ENCODE measurements around the gene TEX29. TPM values are rescaled to one million over a fixed set of nuclear protein-coding genes. Genes with fewer than 3 reads are reported as not detected.

Gene TEX29
- polyA plus RNA-seq, 1 of the 3 experiments (the other 2 are of a cell fraction), result 0.18 TPM

DNA sequence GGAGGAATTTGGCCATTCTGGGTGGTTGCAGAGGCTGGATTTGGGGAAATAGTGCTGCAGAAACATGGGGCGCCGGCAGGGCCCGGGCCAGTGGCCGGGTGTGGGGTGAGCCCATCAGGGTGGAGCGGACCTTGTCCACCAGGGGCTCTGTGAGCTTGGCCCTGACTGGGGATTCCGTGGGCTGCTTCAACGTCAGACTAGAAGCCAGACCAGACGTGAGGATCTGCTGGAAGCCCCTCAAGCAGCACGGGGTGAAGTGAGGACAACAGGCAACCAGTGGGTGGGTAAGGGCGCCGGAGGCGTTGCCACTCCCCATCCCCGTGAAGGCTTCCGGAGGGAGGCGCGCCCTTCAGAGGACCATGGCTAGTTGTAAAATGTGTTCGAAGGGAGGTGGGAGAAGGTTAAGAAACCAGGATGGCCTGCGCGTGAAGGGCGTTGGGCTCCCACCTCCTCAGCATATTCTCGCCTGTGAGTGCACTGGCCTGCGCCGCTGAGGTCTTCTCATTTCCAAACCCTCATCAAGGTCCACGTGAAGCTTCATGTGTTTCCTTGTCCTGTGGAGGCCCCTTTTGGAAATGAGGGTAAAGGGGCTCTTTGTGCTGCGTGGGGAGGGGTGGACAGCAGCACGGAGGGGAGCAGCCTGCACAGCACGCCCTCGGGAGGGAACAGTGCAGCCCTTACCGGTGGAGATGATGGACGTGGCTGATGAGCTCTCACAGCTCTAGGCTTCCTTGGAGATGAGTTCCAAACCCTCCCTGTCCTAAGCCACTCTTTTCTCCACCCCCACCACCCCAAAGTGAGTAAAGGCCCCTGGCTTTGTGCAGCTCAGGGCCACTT is 8.3 kb downstream of the TEX29 start:
- POLR2A ChIA-PET, result no interaction called here
- Histone ChIP-seq H3K9ac (no peak overlapping the region), H2AFZ (ENCODE audit: low read depth) (no peak overlapping the region), H4K20me1 (ENCODE audit: insufficient read depth) (no peaks in the 10 kb centered on the region), H3K79me2 (ENCODE audit: insufficient read depth) (no peaks in the 10 kb centered on the region), H3K9me3 (no peaks in the 10 kb centered on the region), H3K36me3 (replicated peaks in 1 of 2; ENCODE audit: control insufficient read depth in 1 of 2, insufficient read depth in 2 of 2, low read length in 1 of 2) (no peaks in the 10 kb centered on the region), H3K4me2 (no peak overlapping the region), H3K4me3 (ENCODE audit: low read depth in 2 of 2, low read length in 1 of 2) (no peak overlapping the region), H3F3A (replicated peaks; ENCODE audit: insufficient read depth) (no peaks in the 10 kb centered on the region), H3K4me1 (ENCODE audit: control insufficient read depth in 1 of 2, insufficient read depth in 2 of 2, low read depth in 1 of 2, low read length in 1 of 2) (peaks cover 0 to 23% of the 10 kb centered on the region in 2 experiments; a peak in 1 of 4 replicates), H3K27me3 (ENCODE audit: insufficient read depth) (peaks cover 65% of the 10 kb centered on the region), H3K27ac (ENCODE audit: low read depth in 2 of 2, low read length in 1 of 2) (no peak overlapping the region), H3K9me2 (no peaks in the 10 kb centered on the region)
- CTCF ChIA-PET, result interaction anchor here (1.0 to 1.3 kb wide), 2 partner anchors 28 to 261 kb away, joined by 3 read pairs; no protein-coding TSS in a partner anchor
- no peak for DNase-seq
- WGBS (ENCODE audit: low lambda C conversion rate), result 66% methylated on average over 22 of the region's 30 CpGs
- no peak for TF ChIP-seq TCF12 (IDR thresholded peaks at IDR 0.05)
- TF ChIP-seq, protein P1, sequence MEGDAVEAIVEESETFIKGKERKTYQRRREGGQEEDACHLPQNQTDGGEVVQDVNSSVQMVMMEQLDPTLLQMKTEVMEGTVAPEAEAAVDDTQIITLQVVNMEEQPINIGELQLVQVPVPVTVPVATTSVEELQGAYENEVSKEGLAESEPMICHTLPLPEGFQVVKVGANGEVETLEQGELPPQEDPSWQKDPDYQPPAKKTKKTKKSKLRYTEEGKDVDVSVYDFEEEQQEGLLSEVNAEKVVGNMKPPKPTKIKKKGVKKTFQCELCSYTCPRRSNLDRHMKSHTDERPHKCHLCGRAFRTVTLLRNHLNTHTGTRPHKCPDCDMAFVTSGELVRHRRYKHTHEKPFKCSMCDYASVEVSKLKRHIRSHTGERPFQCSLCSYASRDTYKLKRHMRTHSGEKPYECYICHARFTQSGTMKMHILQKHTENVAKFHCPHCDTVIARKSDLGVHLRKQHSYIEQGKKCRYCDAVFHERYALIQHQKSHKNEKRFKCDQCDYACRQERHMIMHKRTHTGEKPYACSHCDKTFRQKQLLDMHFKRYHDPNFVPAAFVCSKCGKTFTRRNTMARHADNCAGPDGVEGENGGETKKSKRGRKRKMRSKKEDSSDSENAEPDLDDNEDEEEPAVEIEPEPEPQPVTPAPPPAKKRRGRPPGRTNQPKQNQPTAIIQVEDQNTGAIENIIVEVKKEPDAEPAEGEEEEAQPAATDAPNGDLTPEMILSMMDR (IDR thresholded peaks at IDR 0.05), result no peak
- no peak for TF ChIP-seq EP300 (IDR thresholded peaks at IDR 0.05; ENCODE audit: borderline replicate concordance in 1 of 2, low read depth in 1 of 2, low read length in 1 of 2)
- TF ChIP-seq RCOR1 (IDR thresholded peaks at IDR 0.05; ENCODE audit: low read length), result no peak
- TF ChIP-seq NFIC (IDR thresholded peaks at IDR 0.05; ENCODE audit: borderline replicate concordance), result no peak
- TF ChIP-seq, protein P2, sequence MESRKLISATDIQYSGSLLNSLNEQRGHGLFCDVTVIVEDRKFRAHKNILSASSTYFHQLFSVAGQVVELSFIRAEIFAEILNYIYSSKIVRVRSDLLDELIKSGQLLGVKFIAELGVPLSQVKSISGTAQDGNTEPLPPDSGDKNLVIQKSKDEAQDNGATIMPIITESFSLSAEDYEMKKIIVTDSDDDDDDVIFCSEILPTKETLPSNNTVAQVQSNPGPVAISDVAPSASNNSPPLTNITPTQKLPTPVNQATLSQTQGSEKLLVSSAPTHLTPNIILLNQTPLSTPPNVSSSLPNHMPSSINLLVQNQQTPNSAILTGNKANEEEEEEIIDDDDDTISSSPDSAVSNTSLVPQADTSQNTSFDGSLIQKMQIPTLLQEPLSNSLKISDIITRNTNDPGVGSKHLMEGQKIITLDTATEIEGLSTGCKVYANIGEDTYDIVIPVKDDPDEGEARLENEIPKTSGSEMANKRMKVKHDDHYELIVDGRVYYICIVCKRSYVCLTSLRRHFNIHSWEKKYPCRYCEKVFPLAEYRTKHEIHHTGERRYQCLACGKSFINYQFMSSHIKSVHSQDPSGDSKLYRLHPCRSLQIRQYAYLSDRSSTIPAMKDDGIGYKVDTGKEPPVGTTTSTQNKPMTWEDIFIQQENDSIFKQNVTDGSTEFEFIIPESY (IDR thresholded peaks at IDR 0.05; ENCODE audit: borderline replicate concordance, low read depth), result no peak
- no peak for TF ChIP-seq RFX5 (IDR thresholded peaks at IDR 0.05; ENCODE audit: low read length)
- TF ChIP-seq, protein P3, sequence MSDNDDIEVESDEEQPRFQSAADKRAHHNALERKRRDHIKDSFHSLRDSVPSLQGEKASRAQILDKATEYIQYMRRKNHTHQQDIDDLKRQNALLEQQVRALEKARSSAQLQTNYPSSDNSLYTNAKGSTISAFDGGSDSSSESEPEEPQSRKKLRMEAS (IDR thresholded peaks at IDR 0.05; ENCODE audit: low read depth), result no peak
- TF ChIP-seq SMC3 (IDR thresholded peaks at IDR 0.05; ENCODE audit: low read depth, low read length), result no peak
- TF ChIP-seq FOXJ3 (CRISPR knock-in tag; IDR thresholded peaks at IDR 0.05), result no peak
- no peak for TF ChIP-seq POLR2AphosphoS5 (IDR thresholded peaks at IDR 0.05; ENCODE audit: low read depth, low read length)
- no peak for TF ChIP-seq GABPA (IDR thresholded peaks at IDR 0.05; ENCODE audit: low read depth)
- TF ChIP-seq FOXM1 (IDR thresholded peaks at IDR 0.05; ENCODE audit: low read depth), result no peak
- TF ChIP-seq YY1 (IDR thresholded peaks at IDR 0.05; ENCODE audit: low read depth), result no peak
- TF ChIP-seq, protein P4, sequence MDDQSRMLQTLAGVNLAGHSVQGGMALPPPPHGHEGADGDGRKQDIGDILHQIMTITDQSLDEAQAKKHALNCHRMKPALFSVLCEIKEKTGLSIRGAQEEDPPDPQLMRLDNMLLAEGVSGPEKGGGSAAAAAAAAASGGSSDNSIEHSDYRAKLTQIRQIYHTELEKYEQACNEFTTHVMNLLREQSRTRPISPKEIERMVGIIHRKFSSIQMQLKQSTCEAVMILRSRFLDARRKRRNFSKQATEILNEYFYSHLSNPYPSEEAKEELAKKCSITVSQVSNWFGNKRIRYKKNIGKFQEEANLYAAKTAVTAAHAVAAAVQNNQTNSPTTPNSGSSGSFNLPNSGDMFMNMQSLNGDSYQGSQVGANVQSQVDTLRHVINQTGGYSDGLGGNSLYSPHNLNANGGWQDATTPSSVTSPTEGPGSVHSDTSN (IDR thresholded peaks at IDR 0.05), result no peak
- TF ChIP-seq RAD21 (IDR thresholded peaks at IDR 0.05; ENCODE audit: low read length), result no peak
- TF ChIP-seq, protein P5, sequence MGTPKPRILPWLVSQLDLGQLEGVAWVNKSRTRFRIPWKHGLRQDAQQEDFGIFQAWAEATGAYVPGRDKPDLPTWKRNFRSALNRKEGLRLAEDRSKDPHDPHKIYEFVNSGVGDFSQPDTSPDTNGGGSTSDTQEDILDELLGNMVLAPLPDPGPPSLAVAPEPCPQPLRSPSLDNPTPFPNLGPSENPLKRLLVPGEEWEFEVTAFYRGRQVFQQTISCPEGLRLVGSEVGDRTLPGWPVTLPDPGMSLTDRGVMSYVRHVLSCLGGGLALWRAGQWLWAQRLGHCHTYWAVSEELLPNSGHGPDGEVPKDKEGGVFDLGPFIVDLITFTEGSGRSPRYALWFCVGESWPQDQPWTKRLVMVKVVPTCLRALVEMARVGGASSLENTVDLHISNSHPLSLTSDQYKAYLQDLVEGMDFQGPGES (IDR thresholded peaks at IDR 0.05; ENCODE audit: low read depth, low read length), result no peak
- TF ChIP-seq JUND (IDR thresholded peaks at IDR 0.05), result no peak
- TF ChIP-seq CHD2 (IDR thresholded peaks at IDR 0.05; ENCODE audit: low read length, partially characterized antibody), result no peak

All from SK-N-SH (cell line).